IPS DF 6.9 (cell line): ENCODE results near the gene UBE2R2.
"Not testable (repeated sequence)": the region's sequence is repeated elsewhere in the genome, so short reads cannot be mapped to it uniquely, and the experiment has no call there.

Experiments used
- DNase-seq: peaks from one replicate; pipeline ENCODE4 v3.0.0-alpha.2; 2013; ENCODE audit warnings: low read depth, low spot score
- H3K27ac ChIP-seq: one replicate; pipeline ENCODE4 v1.5.1; 2013; ENCODE audit warnings: low read length, control low read depth
- H3K27me3 ChIP-seq: 2 replicates; pipeline ENCODE4 v1.6.1; 2013; ENCODE audit warnings: mild to moderate bottlenecking, low read length; ENCODE audit not compliant: control insufficient read depth, insufficient read depth
- H3K36me3 ChIP-seq: 2 replicates; pipeline ENCODE4 v1.6.1; 2013; ENCODE audit warnings: low read length; ENCODE audit not compliant: control insufficient read depth, insufficient read depth
- H3K4me1 ChIP-seq: 2 replicates; pipeline ENCODE4 v1.6.1; 2013; ENCODE audit warnings: low read length; ENCODE audit not compliant: control insufficient read depth, insufficient read depth
- H3K4me3 ChIP-seq: 2 replicates; pipeline ENCODE4 v1.5.1; 2013; ENCODE audit warnings: mild to moderate bottlenecking, low read length
- H3K9me3 ChIP-seq: 2 replicates; pipeline ENCODE4 v1.6.1; 2013; ENCODE audit warnings: low read length, inconsistent platforms; ENCODE audit not compliant: control insufficient read depth, insufficient read depth
- WGBS: extraction: QIAGEN DNeasy Blood & Tissue Kit; methylation state at CpG from one replicate; pipeline ENCODE4 v1.1.7; 2013; ENCODE audit warnings: mixed read lengths, missing lambda C conversion rate; ENCODE audit not compliant: insufficient read length, insufficient coverage; 5-methylcytosine and 5-hydroxymethylcytosine counted together

The UBE2R2 gene

GRCh38 chr9:33798545-33798944 lies 18.4 kb upstream of the UBE2R2 start:
- no peaks in the 10 kb centered on the region for H3K27me3 ChIP-seq
- no peaks in the 10 kb centered on the region for H3K36me3 ChIP-seq
- no peak for DNase-seq
- H3K27ac ChIP-seq: no peak overlapping the region
- no peak overlapping the region for H3K4me3 ChIP-seq
- no CpG with 5 or more reads among the region's 10 CpGs for WGBS
- no peaks in the 10 kb centered on the region for H3K4me1 ChIP-seq
- H3K9me3 ChIP-seq: no peaks in the 10 kb centered on the region

- no peak overlapping the region for H3K27ac ChIP-seq
- DNase-seq: no peak
- H3K9me3 ChIP-seq: no peaks in the 10 kb centered on the region
- H3K36me3 ChIP-seq: no peaks in the 10 kb centered on the region
- H3K4me1 ChIP-seq: no peaks in the 10 kb centered on the region
- no peaks in the 10 kb centered on the region for H3K27me3 ChIP-seq
- WGBS: no CpG with 5 or more reads among the region's 9 CpGs
- H3K4me3 ChIP-seq: no peak overlapping the region
These were observed 16.8 kb upstream of the UBE2R2 start for GRCh38 chr9:33799928-33800704.

GRCh38 chr9:33800886-33801285 lies 16.1 kb upstream of the UBE2R2 start:
- no peak for DNase-seq
- no CpG with 5 or more reads among the region's 2 CpGs for WGBS
- no peaks in the 10 kb centered on the region for H3K4me1 ChIP-seq
- no peaks in the 10 kb centered on the region for H3K36me3 ChIP-seq
- no peak overlapping the region for H3K27ac ChIP-seq
- H3K9me3 ChIP-seq: no peaks in the 10 kb centered on the region
- H3K27me3 ChIP-seq: no peaks in the 10 kb centered on the region
- no peak overlapping the region for H3K4me3 ChIP-seq

DNA sequence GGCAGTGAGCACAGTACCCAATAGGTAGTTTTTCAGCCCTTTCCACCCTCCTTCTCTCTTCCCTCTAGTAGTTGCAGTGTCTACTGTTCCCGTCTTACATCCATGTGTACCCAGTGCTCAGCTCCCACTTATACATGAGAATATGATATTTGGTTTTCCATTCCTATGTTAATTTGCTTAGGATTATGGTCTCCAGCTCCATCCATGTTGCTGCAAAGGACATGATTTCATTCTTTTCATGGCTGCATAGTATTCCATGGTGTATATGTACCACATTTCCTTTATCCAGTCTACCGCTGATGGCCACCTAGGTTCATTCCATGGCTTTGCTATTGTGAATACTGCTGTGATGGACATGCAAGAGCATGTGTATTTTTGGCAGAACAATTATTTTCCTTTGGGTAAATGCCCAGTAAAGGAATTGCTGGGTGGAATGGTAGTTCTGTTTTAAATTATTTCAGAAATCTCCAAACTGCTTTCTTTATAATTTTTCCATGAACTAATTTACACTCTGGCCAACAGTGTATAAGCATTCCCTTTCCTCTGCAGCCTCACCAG lies 14.9 kb upstream of the UBE2R2 start:
- no CpG with 5 or more reads among the region's 2 CpGs for WGBS
- H3K4me3 ChIP-seq, H3K4me1 ChIP-seq, DNase-seq, H3K27me3 ChIP-seq, H3K9me3 ChIP-seq, H3K27ac ChIP-seq, H3K36me3 ChIP-seq: not testable (repeated sequence)

DNA sequence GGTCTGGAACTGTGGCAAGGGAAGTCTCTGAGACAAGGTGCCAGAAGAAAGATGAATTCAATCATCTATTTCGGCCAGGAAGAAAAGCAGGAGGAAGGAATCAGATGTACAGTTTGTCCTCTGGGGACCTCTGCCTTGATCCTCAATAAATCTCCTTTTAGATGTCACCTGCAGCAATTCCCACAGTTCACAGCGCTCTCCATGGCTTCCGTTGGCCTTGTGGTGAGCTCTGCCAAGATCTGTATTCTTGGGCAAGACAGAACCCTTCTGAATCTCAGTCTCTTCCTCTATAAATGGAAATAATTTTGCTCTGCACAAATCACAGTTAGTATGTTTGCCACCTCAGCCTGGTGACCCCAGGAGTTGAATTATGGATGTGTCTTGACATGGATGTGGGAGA lies 12.8 kb upstream of the UBE2R2 start:
- H3K4me1 ChIP-seq, DNase-seq, H3K36me3 ChIP-seq, H3K27ac ChIP-seq, H3K9me3 ChIP-seq, H3K27me3 ChIP-seq, H3K4me3 ChIP-seq: not testable (repeated sequence)
- no CpG with 5 or more reads among the region's 3 CpGs for WGBS

DNA sequence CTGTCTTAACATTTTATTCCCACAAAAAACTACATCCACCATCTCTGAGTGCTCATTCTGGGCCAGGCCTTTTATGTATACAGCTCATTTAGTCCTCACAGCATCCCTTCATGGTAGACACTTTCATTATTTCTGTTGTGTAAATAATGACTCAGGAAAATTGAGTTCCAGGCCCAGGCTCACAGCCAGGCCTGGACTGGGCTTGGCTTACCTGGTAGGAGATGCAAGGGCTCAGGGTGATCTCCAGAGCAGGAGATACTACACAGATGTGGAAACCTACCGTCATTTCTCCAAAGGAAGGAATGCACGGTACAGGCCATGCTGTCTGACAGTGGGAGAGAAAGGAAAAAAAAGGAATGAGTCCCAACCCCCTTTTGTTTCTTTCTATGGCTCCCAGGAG lies 9.8 kb upstream of the UBE2R2 start:
- DNase-seq, H3K4me3 ChIP-seq, H3K9me3 ChIP-seq, H3K27ac ChIP-seq, H3K27me3 ChIP-seq, H3K4me1 ChIP-seq, H3K36me3 ChIP-seq: not testable (repeated sequence)
- no CpG with 5 or more reads among the region's 2 CpGs for WGBS

DNA sequence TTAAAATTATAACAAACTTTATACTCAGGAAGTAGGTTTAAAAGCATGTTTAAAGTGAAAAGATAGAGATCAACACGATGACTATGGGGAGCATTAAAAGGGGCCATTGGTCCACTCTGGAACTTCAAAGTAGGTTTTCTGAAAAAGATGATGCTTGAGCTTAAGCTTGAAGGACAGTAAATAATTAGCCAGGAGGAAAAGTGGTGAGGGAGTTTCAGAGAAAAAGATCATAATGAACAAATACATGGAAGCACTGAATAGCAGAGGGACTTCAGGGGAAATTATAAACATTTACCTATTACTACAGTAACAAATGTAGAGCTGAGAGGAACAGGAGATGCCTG lies 8.0 kb upstream of the UBE2R2 start:
- H3K36me3 ChIP-seq, H3K27me3 ChIP-seq, H3K27ac ChIP-seq, H3K4me3 ChIP-seq, H3K9me3 ChIP-seq, DNase-seq, H3K4me1 ChIP-seq: not testable (repeated sequence)
- no CpG with 5 or more reads among the region's 1 CpG for WGBS

DNA sequence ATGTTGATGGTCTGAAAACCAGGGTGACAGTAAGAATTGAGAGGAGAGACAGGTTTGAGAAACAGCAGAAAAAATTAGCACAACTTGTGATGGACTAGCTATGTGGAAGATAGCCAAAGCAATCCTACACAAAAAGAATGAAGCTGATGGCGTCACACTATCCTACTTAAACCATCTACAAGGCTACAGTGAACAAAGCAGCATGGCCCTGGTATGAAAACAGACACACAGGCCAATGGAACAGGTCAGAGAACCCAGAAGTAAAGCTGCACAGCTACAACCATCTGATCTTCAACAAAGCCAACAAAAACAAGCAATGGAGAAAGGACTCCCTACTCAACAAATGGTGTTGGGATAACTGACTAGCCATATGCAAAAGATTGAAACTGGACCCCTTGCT lies 7.5 kb upstream of the UBE2R2 start:
- Histone ChIP-seq H3K27ac (no peak overlapping the region), H3K4me1 (no peaks in the 10 kb centered on the region; the same call in 1 of the 2 replicates), H3K27me3 (no peaks in the 10 kb centered on the region), H3K9me3 (no peaks in the 10 kb centered on the region), H3K4me3 (no peak overlapping the region), H3K36me3 (no peaks in the 10 kb centered on the region)
- DNase-seq: no peak
- WGBS: no CpG with 5 or more reads among the region's 1 CpG

DNA sequence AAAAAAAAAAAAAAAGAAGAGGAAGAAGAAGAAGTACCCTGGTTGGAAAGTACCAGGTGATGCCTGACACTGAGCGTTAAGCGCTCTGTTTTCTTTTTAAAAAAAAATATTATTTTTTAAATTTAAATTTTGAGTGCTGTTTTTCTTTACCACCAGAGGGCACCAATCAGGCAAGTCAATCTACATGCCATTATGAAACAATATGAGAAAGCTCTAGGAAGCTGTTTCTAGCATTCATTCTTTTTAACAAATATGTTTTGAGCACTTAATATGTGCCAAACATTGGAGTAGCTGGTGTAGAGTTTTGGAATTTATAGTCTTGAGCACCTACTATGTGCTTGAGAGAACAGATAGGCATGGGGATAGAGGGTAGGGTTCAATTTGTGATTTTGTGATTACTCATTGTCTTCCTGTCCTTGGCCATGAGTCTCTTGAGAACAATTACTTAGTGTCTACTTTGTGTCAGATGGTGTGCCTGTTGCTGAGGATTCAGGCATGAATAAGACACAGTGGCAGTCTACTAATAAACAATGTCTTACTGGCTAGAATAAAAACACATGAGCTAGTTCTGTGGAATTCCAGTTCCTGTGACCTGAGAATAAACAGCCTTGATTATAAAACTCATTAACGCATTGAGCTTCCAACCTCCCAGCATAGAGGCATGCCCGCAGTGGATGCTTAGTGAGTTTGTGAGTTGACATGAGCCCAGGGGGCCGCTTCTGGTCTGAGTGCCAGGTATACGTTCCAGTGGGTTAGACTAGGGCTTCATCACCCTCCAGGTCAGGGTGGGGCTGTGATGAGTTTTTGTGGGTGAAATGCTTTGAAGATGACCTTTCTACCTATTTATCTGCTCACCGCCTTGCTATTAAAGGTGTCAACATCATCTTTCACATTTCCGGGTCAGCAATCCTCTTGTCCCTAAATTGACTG lies 3.0 kb upstream of the UBE2R2 start:
- H3K4me3 ChIP-seq: no peak overlapping the region
- H3K27me3 ChIP-seq: no peaks in the 10 kb centered on the region
- no peaks in the 10 kb centered on the region; the same call in 1 of the 2 replicates for H3K4me1 ChIP-seq
- no peak for DNase-seq
- H3K36me3 ChIP-seq: no peaks in the 10 kb centered on the region
- H3K27ac ChIP-seq: no peak overlapping the region
- WGBS: no CpG with 5 or more reads among the region's 8 CpGs
- H3K9me3 ChIP-seq: no peaks in the 10 kb centered on the region

DNA sequence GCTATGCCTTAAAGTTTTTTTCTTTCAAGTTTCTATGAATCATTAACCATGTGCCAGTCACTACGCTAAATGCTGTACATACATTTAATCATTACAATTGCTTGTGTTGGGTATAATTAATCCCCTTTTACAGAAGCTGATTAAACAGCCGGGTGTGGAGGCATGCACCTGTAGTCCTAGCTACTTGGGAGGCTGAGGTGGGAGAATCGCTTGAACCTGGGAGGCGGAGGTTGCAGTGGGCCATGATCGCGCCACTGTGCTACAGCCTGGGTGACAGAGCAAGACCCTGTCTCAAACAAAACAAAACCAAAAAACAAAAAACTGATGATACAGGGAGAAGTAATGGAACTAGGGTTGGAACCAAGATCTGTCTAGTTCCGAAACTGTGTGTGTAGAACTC lies 1.2 kb upstream of the UBE2R2 start:
- no peak overlapping the region for H3K4me3 ChIP-seq
- H3K27ac ChIP-seq: no peak overlapping the region
- no peaks in the 10 kb centered on the region; the same call in 1 of the 2 replicates for H3K4me1 ChIP-seq
- H3K27me3 ChIP-seq: no peaks in the 10 kb centered on the region
- no CpG with 5 or more reads among the region's 7 CpGs for WGBS
- H3K36me3 ChIP-seq: no peaks in the 10 kb centered on the region
- H3K9me3 ChIP-seq: no peaks in the 10 kb centered on the region
- no peak for DNase-seq
